Parathyroid adenoma (tissue), 2 donors: ENCODE results near the gene APOA1.

ENCODE experiments used
- H2AFZ ChIP-seq: fragments of 300-600 bp; sonication (generic); one replicate; pipeline ENCODE4 v1.7.0; 2017; ENCODE audit warnings: antibody characterized with exemption, mild to moderate bottlenecking
- H3K27ac ChIP-seq: fragments of 300-600 bp; sonication (generic); one replicate; pipeline ENCODE4 v1.7.0; 2017
- H3K27me3 ChIP-seq: fragments of 300-600 bp; sonication (generic); one replicate; pipeline ENCODE4 v1.7.0; 2017; ENCODE audit warnings: low read length; ENCODE audit not compliant: control insufficient read depth, insufficient read depth
- H3K36me3 ChIP-seq: fragments of 300-600 bp; sonication (generic); one replicate; pipeline ENCODE4 v1.7.0; 2017; ENCODE audit warnings: low read length; ENCODE audit not compliant: control insufficient read depth, insufficient read depth
- H3K4me1 ChIP-seq: fragments of 300-600 bp; sonication (generic); one replicate; pipeline ENCODE4 v1.7.0; 2017; ENCODE audit warnings: control low read depth
- H3K4me2 ChIP-seq: fragments of 300-600 bp; sonication (generic); one replicate; pipeline ENCODE4 v1.7.0; 2017; ENCODE audit warnings: low read length
- H3K4me3 ChIP-seq: fragments of 300-600 bp; sonication (generic); one replicate; pipeline ENCODE4 v1.7.0; 2017; ENCODE audit warnings: low read depth, low read length
- H3K79me2 ChIP-seq: fragments of 300-600 bp; sonication (generic); one replicate; pipeline ENCODE4 v1.7.0; 2017; ENCODE audit warnings: control low read depth
- H3K9ac ChIP-seq: fragments of 300-600 bp; sonication (generic); one replicate; pipeline ENCODE4 v1.7.0; 2017; ENCODE audit warnings: mild to moderate bottlenecking
- H3K9me3 ChIP-seq: fragments of 300-600 bp; sonication (generic); one replicate; pipeline ENCODE4 v1.7.0; 2017; ENCODE audit warnings: low read length; ENCODE audit not compliant: control insufficient read depth
- CTCF ChIP-seq: fragments of 300-600 bp; sonication (generic); IDR thresholded peaks from one replicate; pipeline ENCODE4 v1.7.0; 2017; ENCODE audit warnings: antibody characterized with exemption, mild to moderate bottlenecking
- donor health status: primary hyperparathyroidism.

The APOA1 gene

DNA sequence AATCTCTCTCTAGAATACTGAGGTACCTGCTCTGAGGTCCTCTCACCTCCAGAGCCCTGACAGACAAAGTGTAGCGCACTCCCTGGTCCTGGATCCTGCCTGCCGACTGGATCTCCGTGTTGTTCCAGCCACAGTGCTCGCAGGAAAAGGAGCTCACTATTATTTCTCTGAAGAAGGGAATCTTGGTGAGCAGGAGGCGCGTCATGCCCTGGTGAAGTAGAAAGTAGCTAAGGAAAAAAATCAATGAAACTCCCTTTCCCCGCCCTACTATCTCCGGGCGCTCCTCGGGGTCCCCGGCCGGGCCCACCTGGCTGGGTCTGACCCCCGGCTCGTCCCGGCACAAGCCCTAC is 50.0 kb downstream of the APOA1 start:
- Histone ChIP-seq H3K4me1 (no peaks in the 10 kb centered on the region), H3K27me3 (no peaks in the 10 kb centered on the region)

DNA sequence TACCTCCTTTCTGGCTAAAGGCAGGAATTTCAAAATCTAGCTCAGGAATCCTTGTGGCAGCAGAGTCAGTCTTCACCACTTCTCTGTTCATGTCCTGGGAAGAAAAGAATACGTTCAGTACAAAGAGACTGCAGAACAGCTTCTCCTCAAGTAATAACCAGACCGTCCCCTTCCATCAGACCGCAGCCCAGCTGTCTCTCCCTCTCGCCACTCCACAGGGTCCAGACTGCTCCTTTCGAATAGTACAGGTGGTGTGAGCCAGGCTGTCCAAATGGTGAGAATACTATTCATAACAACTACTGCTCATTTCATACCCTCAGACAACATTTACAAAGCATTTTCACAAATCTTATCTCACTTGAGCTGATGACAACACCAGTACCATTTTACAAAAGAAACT is 50.5 kb downstream of the APOA1 start:
- no peak for TF ChIP-seq CTCF
- Histone ChIP-seq H3K9ac (no peak overlapping the region), H3K4me2 (peak overlapping the region; percentile 91), H3K27me3 (no peaks in the 10 kb centered on the region), H3K79me2 (no peaks in the 10 kb centered on the region), H3K9me3 (no peaks in the 10 kb centered on the region), H3K4me1 (no peaks in the 10 kb centered on the region), H3K36me3 (no peaks in the 10 kb centered on the region), H2AFZ (no peak overlapping the region), H3K4me3 (peak overlapping the region; percentile 75), H3K27ac (no peak overlapping the region)

More for the DNA sequence above, 50.0 kb downstream of the APOA1 start:
- Histone ChIP-seq H3K36me3 (no peaks in the 10 kb centered on the region), H2AFZ (peak overlapping the region; percentile 97), H3K79me2 (no peaks in the 10 kb centered on the region), H3K9ac (no peak overlapping the region), H3K27ac (peak overlapping the region; percentile 62), H3K4me3 (peak overlapping the region; percentile 75), H3K9me3 (no peaks in the 10 kb centered on the region), H3K4me2 (peak overlapping the region; percentile 91)
- no peak for TF ChIP-seq CTCF

- no peak for TF ChIP-seq CTCF
- no peak overlapping the region for H3K27ac ChIP-seq
- no peaks in the 10 kb centered on the region for H3K27me3 ChIP-seq
- H3K4me1 ChIP-seq = no peaks in the 10 kb centered on the region
- no peaks in the 10 kb centered on the region for H3K9me3 ChIP-seq
- no peak overlapping the region for H2AFZ ChIP-seq
- no peak overlapping the region for H3K4me3 ChIP-seq
- H3K79me2 ChIP-seq = no peaks in the 10 kb centered on the region
- H3K9ac ChIP-seq = no peak overlapping the region
- no peaks in the 10 kb centered on the region for H3K36me3 ChIP-seq
- no peak overlapping the region for H3K4me2 ChIP-seq
These were observed 51.1 kb downstream of the APOA1 start for GRCh38 chr11:116786326-116786725.
